ENCODE measurements around the gene CD320.
A peak's percentile ranks its signal among the peaks of the same experiment; 100 is the strongest.

The CD320 gene

DNA sequence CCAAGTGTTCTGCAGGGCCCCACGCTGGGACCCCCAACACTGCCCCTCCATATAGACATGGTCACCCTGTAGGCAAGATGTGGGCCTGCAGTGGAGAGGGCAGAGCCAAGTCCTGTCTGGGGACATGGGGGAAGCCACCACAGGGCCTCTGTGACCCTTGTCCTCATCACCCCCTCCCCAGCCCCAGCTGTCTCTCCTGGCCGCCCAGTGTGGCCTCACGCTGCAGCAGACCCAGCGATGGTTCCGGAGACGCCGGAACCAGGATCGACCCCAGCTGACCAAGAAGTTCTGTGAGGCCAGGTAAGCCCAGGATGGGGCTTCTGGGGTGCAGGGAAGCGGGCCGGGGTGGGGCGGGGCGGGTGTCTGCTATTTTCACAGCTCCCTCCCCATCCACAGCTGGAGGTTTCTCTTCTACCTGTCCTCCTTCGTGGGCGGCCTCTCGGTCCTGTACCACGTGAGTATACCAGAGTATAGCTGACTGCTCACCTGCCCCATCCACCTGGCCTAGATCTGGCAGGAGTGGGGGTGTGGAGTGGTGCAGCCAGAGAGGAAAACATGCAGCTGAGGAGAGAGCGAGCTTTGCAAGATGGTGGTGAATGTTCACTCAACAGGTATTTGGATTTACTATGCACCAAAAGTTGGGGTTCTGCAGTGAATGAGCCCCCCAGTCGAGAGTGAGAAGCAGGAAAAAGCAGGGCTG, 52.6 kb downstream of the CD320 start:
- Mint-ChIP-seq H3K36me3 (peaks cover 44% of the 10 kb centered on the region), H3K27me3 (no peaks in the 10 kb centered on the region), H3K9me3 (no peaks in the 10 kb centered on the region), H3K27ac (no peak overlapping the region), H3K4me1 (peaks cover 6% of the 10 kb centered on the region), H3K4me3 (no peak overlapping the region)
- no peak for ATAC-seq

DNA sequence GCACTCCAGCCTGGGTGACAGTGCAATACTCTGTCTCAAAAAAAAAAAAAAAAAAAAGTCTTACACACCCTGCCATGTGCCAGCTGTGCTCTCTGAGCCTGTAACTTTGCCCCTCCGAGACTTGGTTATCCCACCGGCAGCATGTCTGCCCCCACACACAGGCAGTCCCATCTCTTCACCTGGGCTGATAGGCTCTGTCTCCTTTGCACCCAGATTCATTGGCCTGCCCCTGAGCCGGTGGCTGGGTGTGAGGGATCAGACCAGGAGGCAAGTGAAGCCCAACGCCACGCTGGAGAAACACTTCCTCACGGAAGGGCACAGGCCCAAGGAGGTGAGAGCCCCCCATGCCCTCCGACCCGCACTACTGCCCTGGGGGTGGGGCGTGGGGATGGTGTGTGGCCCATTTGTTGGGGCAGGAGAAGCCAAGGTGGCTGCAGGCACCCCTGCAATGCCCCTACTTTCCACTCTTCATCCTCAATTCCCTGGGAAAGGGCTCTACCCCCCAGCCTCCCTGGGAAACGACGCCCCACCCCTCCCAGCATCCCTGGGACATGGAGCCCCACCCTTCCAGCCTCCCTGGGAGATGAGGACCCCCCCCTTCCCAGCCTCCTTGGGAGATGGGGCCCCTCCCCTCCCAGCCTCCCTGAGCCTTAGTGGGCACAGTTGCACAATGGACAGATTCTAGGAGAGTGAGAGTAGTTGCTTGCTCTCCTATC, 53.7 kb downstream of the CD320 start:
- no peaks in the 10 kb centered on the region for H3K9me3 Mint-ChIP-seq
- H3K27me3 Mint-ChIP-seq: no peaks in the 10 kb centered on the region
- ATAC-seq: no peak
- H3K4me3 Mint-ChIP-seq: no peak overlapping the region
- H3K4me1 Mint-ChIP-seq: peaks cover 2% of the 10 kb centered on the region
- peaks cover 37% of the 10 kb centered on the region for H3K36me3 Mint-ChIP-seq
- H3K27ac Mint-ChIP-seq: no peak overlapping the region

GRCh38 chr19:8253678-8254077, 54.5 kb downstream of the CD320 start:
- peaks cover 3% of the 10 kb centered on the region for H3K9me3 Mint-ChIP-seq
- no peak for ATAC-seq
- H3K27me3 Mint-ChIP-seq: no peaks in the 10 kb centered on the region
- H3K4me3 Mint-ChIP-seq: no peak overlapping the region
- H3K4me1 Mint-ChIP-seq: peaks cover 5% of the 10 kb centered on the region
- no peak overlapping the region for H3K27ac Mint-ChIP-seq
- H3K36me3 Mint-ChIP-seq: peaks cover 35% of the 10 kb centered on the region

GRCh38 chr19:8252922-8253589, 55.1 kb downstream of the CD320 start:
- H3K36me3 Mint-ChIP-seq: peaks cover 37% of the 10 kb centered on the region

More at GRCh38 chr19:8252922-8253589, 55.1 kb downstream of the CD320 start:
- Mint-ChIP-seq H3K4me3 (no peak overlapping the region), H3K27ac (no peak overlapping the region), H3K4me1 (peaks cover 11% of the 10 kb centered on the region), H3K9me3 (peaks cover 9% of the 10 kb centered on the region), H3K27me3 (no peaks in the 10 kb centered on the region)
- ATAC-seq: peak; percentile 89

Data from stimulated activated memory B cell treated with anti-CD40 and anti-IgM and Interleukin-4, amounts not matched to agents 10 μg/mL and 1 μg/mL and 100 μg/mL, for 72 hours (primary cell).